ENCODE results near the gene ACACB. TPM values are rescaled to one million over a fixed set of nuclear protein-coding genes. Genes with fewer than 3 reads are reported as not detected.

The ACACB gene
- total and polyA plus RNA-seq, 4 experiments from 2014 or later, result 0.83 to 47.1 (median 24.4) TPM

DNA sequence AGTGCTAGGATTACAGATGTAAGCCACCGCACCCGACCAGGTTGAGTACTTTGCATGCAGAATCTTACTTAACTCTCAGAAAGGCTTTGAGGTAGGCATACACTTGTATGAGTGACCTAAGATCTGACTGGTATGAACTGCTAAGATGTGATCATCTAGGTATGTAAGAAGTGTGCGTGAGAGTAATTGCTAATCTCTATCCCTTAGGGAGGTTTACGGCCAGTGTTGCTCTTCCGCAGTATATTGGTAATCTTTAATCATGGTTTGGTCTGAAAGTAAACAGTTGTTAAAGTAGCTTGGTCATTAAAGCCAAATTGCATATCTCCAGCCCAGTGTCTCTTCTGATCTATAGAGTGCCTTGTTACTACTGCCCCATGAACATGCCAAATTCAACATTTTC is 11.2 kb upstream of the ACACB start:
- ChIA-PET CTCF (ENCODE audit: partially characterized antibody) (no interaction called here), POLR2A (ENCODE audit: partially characterized antibody) (no interaction called here)
- no peak for DNase-seq
- intact Hi-C loops (cut with micrococcal nuclease), result no loop called here
- peaks cover 34 to 68% of the 10 kb centered on the region in 2 donors for H3K36me3 Mint-ChIP-seq
- no peak overlapping the region for H3K27ac ChIP-seq (ENCODE audit: low read depth, low read length)
- no peak overlapping the region for H3K4me3 ChIP-seq (ENCODE audit: low read length in 2 of 2)
- H3K9me3 ChIP-seq (ENCODE audit: control insufficient read depth in 1 of 2, low read length in 2 of 2), result no peaks in the 10 kb centered on the region
- peaks cover 7% of the 10 kb centered on the region for H3K4me1 ChIP-seq (ENCODE audit: insufficient read depth, low read length)
- peaks cover 41% of the 10 kb centered on the region for H3K36me3 ChIP-seq (ENCODE audit: insufficient read depth, low read length)
- H3K4me1 Mint-ChIP-seq, result peaks cover 5 to 12% (median 7%) of the 10 kb centered on the region in 4 donors
- H3K27me3 ChIP-seq (ENCODE audit: insufficient read depth, low read length), result no peaks in the 10 kb centered on the region
- no peaks in the 10 kb centered on the region for H3K9me3 Mint-ChIP-seq
- peak overlapping the region in 3 of 7 donors; percentile 7 to 44 (median 25) for H3K27ac Mint-ChIP-seq
- no peaks in the 10 kb centered on the region for H3K27me3 Mint-ChIP-seq
- no peak overlapping the region for H3K4me3 Mint-ChIP-seq

DNA sequence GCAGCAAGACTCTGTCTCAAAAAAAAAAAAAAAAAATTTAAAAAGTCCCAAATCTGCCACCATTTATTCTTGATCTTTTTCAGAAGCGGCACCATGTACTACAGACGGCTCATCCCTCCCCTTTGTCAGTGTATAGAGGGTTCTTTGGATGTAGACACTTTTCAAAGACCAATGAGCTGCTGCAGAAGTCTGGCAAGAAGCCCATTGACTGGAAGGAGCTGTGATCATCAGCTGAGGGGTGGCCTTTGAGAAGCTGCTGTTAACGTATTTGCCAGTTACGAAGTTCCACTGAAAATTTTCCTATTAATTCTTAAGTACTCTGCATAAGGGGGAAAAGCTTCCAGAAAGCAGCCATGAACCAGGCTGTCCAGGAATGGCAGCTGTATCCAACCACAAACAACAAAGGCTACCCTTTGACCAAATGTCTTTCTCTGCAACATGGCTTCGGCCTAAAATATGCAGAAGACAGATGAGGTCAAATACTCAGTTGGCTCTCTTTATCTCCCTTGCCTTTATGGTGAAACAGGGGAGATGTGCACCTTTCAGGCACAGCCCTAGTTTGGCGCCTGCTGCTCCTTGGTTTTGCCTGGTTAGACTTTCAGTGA is 6.5 kb upstream of the ACACB start:
- peak overlapping the region in 6 of 8 donors; percentile 10 to 87 (median 70) for H3K4me3 Mint-ChIP-seq
- H3K4me1 Mint-ChIP-seq, result peaks cover 10 to 25% (median 14%) of the 10 kb centered on the region in 4 donors
- ChIA-PET CTCF (ENCODE audit: partially characterized antibody) (interaction anchor here (1.2 kb wide), 1 partner anchor 55 kb away, joined by 3 read pairs; no protein-coding TSS in a partner anchor), POLR2A (ENCODE audit: partially characterized antibody) (interaction anchor here (1.5 kb wide), 1 partner anchor 56 kb away, joined by 3 read pairs; no protein-coding TSS in a partner anchor)
- no peak for DNase-seq
- Histone ChIP-seq H3K9me3 (ENCODE audit: control insufficient read depth in 1 of 2, low read length in 2 of 2) (no peaks in the 10 kb centered on the region), H3K4me1 (ENCODE audit: insufficient read depth, low read length) (peaks cover 7% of the 10 kb centered on the region), H3K27ac (ENCODE audit: low read depth, low read length) (no peak overlapping the region), H3K36me3 (ENCODE audit: insufficient read depth, low read length) (peaks cover 17% of the 10 kb centered on the region), H3K4me3 (ENCODE audit: low read length in 2 of 2) (no peak overlapping the region), H3K27me3 (ENCODE audit: insufficient read depth, low read length) (no peaks in the 10 kb centered on the region)
- intact Hi-C loops (cut with micrococcal nuclease), result loop anchor here (2.0 kb wide), 1 partner anchor 45 kb away; no protein-coding TSS in a partner anchor
- peaks cover 23 to 44% of the 10 kb centered on the region in 2 donors for H3K36me3 Mint-ChIP-seq
- no peaks in the 10 kb centered on the region for H3K27me3 Mint-ChIP-seq
- peak overlapping the region; percentile 56 to 91 (median 85) for H3K27ac Mint-ChIP-seq
- H3K9me3 Mint-ChIP-seq, result no peaks in the 10 kb centered on the region

DNA sequence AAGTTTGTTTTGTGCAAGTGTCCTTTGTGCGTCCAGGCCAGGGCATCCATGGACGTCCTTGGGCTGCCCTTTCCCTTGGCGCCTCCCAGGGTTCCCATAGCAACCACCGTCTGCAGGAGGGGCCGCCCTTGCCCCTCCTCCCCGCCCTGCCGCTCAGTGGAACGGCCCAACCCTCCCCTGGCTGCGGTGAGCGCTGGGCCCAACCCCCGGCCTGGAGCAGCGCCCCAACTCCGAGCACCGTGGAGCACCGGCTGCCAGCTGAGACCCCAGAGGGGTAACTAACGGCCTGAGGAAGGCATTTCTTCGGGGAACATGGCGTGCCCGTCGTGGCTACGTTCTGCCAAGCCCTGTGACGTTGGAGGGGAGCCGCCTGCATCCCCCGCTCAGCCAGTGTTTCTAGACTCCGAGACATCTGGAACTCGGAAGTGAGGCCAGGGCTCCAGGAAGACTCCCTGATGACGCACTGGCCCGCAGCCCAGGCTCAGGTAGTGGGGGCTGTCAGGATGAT is 5.3 kb upstream of the ACACB start:
- H3K36me3 Mint-ChIP-seq, result peaks cover 14 to 33% of the 10 kb centered on the region in 2 donors
- peaks cover 9 to 37% (median 20%) of the 10 kb centered on the region in 4 donors for H3K4me1 Mint-ChIP-seq
- intact Hi-C loops (cut with micrococcal nuclease), result loop anchor here (1.0 to 2.0 kb wide), 2 partner anchors 13 to 44 kb away; no protein-coding TSS in a partner anchor
- no peaks in the 10 kb centered on the region for H3K9me3 Mint-ChIP-seq
- peaks cover 7% of the 10 kb centered on the region for H3K4me1 ChIP-seq (ENCODE audit: insufficient read depth, low read length)
- H3K27ac Mint-ChIP-seq, result peak overlapping the region in 6 of 7 donors; percentile 73 to 91 (median 84)
- H3K4me3 Mint-ChIP-seq, result peak overlapping the region; percentile 73 to 88 (median 82)
- H3K36me3 ChIP-seq (ENCODE audit: insufficient read depth, low read length), result peaks cover 6% of the 10 kb centered on the region
- no peaks in the 10 kb centered on the region for H3K9me3 ChIP-seq (ENCODE audit: control insufficient read depth in 1 of 2, low read length in 2 of 2)
- CTCF ChIA-PET (ENCODE audit: partially characterized antibody), result interaction anchor here (0.9 to 3.7 kb wide), 17 partner anchors 8 to 287 kb away, joined by 3 to 33 read pairs (median 4); partner anchors contain the start of gene ALKBH2
- no peaks in the 10 kb centered on the region for H3K27me3 ChIP-seq (ENCODE audit: insufficient read depth, low read length)
- peak overlapping the region; percentile 9 to 53 for H3K4me3 ChIP-seq (ENCODE audit: low read length in 2 of 2)
- POLR2A ChIA-PET (ENCODE audit: partially characterized antibody), result interaction anchor here (0.8 to 1.5 kb wide), 2 partner anchors 17 to 57 kb away, joined by 3 read pairs; no protein-coding TSS in a partner anchor
- H3K27ac ChIP-seq (ENCODE audit: low read depth, low read length), result peak overlapping the region; percentile 68
- H3K27me3 Mint-ChIP-seq, result no peaks in the 10 kb centered on the region
- DNase-seq, result peak; percentile 25 to 74 (median 45)

DNA sequence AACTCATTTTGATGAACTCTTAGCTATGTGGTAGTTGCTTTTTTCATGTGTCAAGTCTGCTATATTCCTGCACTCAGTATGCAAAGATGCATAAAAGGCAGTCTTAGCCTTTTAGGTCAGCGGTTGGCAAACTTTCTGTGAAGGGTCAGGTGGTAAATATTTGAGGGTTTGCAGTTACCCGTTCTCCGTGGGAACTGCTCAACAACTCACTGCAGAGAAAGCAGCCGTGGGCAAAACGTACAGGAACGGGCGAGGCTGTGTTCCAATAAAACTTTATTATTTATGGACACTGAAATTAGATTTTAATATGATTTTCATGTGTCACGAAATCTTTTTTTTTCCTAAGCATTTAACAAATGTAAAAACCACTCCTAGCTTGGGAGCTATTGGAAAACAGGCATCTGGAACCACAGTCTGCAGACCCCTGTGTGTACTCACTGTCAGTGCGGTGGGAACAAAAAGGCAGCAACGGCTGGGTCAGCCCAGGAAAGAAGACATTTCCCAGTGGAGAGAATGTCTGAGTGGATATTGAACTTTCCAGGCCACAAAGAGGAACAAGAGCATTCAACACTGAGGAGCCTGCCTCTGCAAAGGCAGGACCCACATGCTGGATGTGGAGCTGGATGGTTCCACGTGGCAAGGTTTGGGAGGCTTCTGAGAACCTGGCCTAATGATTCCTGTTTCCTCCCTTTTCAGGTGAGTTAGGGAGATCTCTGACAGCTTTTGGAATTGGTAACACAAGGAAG is 3.5 kb upstream of the ACACB start:
- Mint-ChIP-seq H3K27ac (peak overlapping the region in 1 of 7 donors; percentile 49), H3K4me3 (peak overlapping the region in 1 of 8 donors; percentile 62), H3K9me3 (no peaks in the 10 kb centered on the region), H3K27me3 (no peaks in the 10 kb centered on the region), H3K36me3 (peaks cover 10 to 20% of the 10 kb centered on the region in 2 donors), H3K4me1 (peaks cover 9 to 37% (median 20%) of the 10 kb centered on the region in 4 donors)
- no peak for DNase-seq
- intact Hi-C loops (cut with micrococcal nuclease), result loop anchor here (2.0 kb wide), 1 partner anchor 272 kb away; no protein-coding TSS in a partner anchor
- no peak overlapping the region for H3K4me3 ChIP-seq (ENCODE audit: low read length in 2 of 2)
- peaks cover 7% of the 10 kb centered on the region for H3K4me1 ChIP-seq (ENCODE audit: insufficient read depth, low read length)
- H3K9me3 ChIP-seq (ENCODE audit: control insufficient read depth in 1 of 2, low read length in 2 of 2), result no peaks in the 10 kb centered on the region
- H3K36me3 ChIP-seq (ENCODE audit: insufficient read depth, low read length), result peaks cover 5% of the 10 kb centered on the region
- H3K27me3 ChIP-seq (ENCODE audit: insufficient read depth, low read length), result no peaks in the 10 kb centered on the region
- POLR2A ChIA-PET (ENCODE audit: partially characterized antibody), result interaction anchor here (1.3 kb wide), 1 partner anchor 8 kb away, joined by 3 read pairs; no protein-coding TSS in a partner anchor
- CTCF ChIA-PET (ENCODE audit: partially characterized antibody), result interaction anchor here (0.6 to 3.7 kb wide), 22 partner anchors 7 to 1095 kb away, joined by 3 to 33 read pairs (median 6); partner anchors contain the start of gene ALKBH2
- no peak overlapping the region for H3K27ac ChIP-seq (ENCODE audit: low read depth, low read length)

DNA sequence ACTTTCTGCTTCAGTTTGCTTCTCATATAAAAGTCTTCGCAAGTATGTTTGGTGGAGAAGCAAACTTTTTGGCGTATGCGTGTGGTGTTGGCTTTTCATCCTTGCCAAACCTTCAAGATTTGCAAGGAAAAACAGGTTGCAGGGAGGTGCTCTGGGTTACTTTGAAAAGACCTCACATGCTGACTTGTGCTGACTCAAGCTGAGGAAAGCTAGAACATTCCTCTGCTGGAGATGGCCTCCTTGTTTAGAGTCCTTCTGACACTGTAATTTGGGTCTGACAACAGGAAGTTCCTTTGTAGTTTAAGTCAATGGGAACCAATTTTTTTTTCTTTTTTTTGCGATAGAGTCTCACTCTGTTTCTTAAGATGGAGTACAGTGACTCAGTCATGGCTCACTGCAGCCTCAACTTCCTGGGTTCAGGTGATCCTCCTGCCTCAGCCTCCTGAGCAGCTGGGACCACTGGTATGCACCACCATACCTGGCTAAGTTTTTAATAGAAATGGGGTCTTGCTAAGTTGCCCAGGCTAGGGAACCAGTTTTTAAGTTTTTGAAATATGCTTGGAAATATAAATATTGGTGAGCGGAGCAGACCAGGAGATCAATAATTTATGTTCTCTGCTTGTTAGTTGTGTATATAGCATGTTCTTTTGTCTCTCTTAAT is 2.6 kb upstream of the ACACB start:
- Mint-ChIP-seq H3K36me3 (peaks cover 8 to 15% of the 10 kb centered on the region in 2 donors), H3K9me3 (no peaks in the 10 kb centered on the region), H3K27ac (peak overlapping the region in 1 of 7 donors; percentile 3), H3K4me1 (peaks cover 9 to 37% (median 20%) of the 10 kb centered on the region in 4 donors), H3K4me3 (peak overlapping the region in 3 of 8 donors; percentile 1 to 38 (median 15)), H3K27me3 (no peaks in the 10 kb centered on the region)
- CTCF ChIA-PET (ENCODE audit: partially characterized antibody), result interaction anchor here (1.2 to 3.7 kb wide), 5 partner anchors 9 to 267 kb away, joined by 3 to 33 read pairs (median 9); no protein-coding TSS in a partner anchor
- no peaks in the 10 kb centered on the region for H3K9me3 ChIP-seq (ENCODE audit: control insufficient read depth in 1 of 2, low read length in 2 of 2)
- no peak for DNase-seq
- H3K27ac ChIP-seq (ENCODE audit: low read depth, low read length), result no peak overlapping the region
- H3K27me3 ChIP-seq (ENCODE audit: insufficient read depth, low read length), result no peaks in the 10 kb centered on the region
- POLR2A ChIA-PET (ENCODE audit: partially characterized antibody), result no interaction called here
- intact Hi-C loops (cut with micrococcal nuclease), result loop anchor here (2.0 kb wide), 1 partner anchor 271 kb away; no protein-coding TSS in a partner anchor
- H3K4me3 ChIP-seq (ENCODE audit: low read length in 2 of 2), result no peak overlapping the region
- H3K4me1 ChIP-seq (ENCODE audit: insufficient read depth, low read length), result peaks cover 7% of the 10 kb centered on the region
- H3K36me3 ChIP-seq (ENCODE audit: insufficient read depth, low read length), result peaks cover 5% of the 10 kb centered on the region

DNA sequence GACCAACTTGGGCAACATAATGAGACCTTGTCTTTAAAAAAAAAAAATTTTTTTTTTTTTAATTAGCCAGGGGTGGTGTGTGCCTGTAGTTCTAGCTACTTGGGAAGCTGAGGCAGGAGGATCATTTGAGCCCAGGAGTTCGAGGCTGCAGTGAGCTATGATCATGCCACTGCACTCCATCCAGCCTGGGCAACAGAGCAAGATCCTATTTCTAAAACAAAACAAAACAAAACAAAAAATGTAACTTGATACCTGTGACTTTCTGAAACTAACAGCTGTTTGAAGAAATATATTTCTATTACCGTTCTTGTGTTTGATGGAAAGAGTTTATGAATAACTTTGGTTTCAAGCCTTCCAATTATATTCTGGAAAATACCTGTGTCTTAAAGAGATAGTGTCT is 1.7 kb upstream of the ACACB start:
- H3K4me3 Mint-ChIP-seq, result peak overlapping the region in 1 of 8 donors; percentile 23
- CTCF ChIA-PET (ENCODE audit: partially characterized antibody), result interaction anchor here (0.6 to 3.7 kb wide), 5 partner anchors 8 to 279 kb away, joined by 3 to 15 read pairs (median 3); no protein-coding TSS in a partner anchor
- H3K36me3 Mint-ChIP-seq, result peaks cover 4 to 10% of the 10 kb centered on the region in 2 donors

More for the DNA sequence above, 1.7 kb upstream of the ACACB start:
- intact Hi-C loops (cut with micrococcal nuclease), result no loop called here
- Mint-ChIP-seq H3K9me3 (no peaks in the 10 kb centered on the region), H3K4me1 (peaks cover 9 to 37% (median 20%) of the 10 kb centered on the region in 4 donors), H3K27ac (peak overlapping the region in 1 of 7 donors; percentile 24), H3K27me3 (no peaks in the 10 kb centered on the region)
- Histone ChIP-seq H3K4me1 (ENCODE audit: insufficient read depth, low read length) (peaks cover 7% of the 10 kb centered on the region), H3K9me3 (ENCODE audit: control insufficient read depth in 1 of 2, low read length in 2 of 2) (no peaks in the 10 kb centered on the region), H3K4me3 (ENCODE audit: low read length in 2 of 2) (no peak overlapping the region), H3K27ac (ENCODE audit: low read depth, low read length) (no peak overlapping the region), H3K27me3 (ENCODE audit: insufficient read depth, low read length) (no peaks in the 10 kb centered on the region), H3K36me3 (ENCODE audit: insufficient read depth, low read length) (peaks cover 5% of the 10 kb centered on the region)
- POLR2A ChIA-PET (ENCODE audit: partially characterized antibody), result no interaction called here
- no peak for DNase-seq
